GM18870 (cell line): ENCODE data around the gene CNOT4.
"Not testable (repeated sequence)": the region's sequence is repeated elsewhere in the genome, so short reads cannot be mapped to it uniquely, and the experiment has no call there.

Experiments used
- ATAC-seq: cut with Tn5 transposase; IDR thresholded peaks from one replicate; pipeline ENCODE4 v1.9.1; 2021; ENCODE audit warnings: moderate library complexity; ENCODE audit not compliant: unreplicated experiment

The CNOT4 gene

DNA sequence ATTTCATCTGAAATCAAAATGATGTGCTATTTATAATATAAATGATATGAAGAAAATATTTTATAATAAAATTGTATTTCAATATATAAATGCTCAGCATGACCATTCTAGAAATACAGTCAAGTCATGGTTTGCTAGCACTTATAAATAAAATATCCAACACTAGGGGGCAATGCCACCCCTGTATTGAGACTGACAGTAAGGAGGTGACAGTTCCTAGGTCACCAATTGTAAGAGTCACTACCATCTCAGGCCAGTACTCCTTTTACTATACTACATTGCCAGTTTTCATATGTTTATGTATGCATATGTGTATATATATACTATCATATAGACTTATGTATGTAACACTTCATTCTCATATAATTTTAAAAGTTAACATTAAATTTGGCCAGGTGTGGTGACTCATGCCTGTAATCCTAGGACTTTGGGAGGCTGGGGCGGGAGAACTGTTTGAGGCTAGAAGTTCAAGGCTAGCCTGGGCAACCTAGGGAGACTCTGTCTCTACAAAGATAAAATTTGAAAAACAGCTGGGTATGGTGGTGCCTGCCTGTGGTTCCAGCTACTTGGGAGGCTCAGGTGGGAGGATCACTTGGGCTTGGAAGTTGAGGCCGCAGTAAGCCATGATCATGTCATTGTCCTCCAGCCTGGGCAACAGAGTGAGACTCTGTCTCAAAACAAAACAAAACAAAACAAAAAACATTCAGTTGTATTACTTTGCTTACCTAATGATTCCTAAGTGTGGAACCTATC, 2.4 kb upstream of the CNOT4 start:
- peak; percentile 33 for ATAC-seq

DNA sequence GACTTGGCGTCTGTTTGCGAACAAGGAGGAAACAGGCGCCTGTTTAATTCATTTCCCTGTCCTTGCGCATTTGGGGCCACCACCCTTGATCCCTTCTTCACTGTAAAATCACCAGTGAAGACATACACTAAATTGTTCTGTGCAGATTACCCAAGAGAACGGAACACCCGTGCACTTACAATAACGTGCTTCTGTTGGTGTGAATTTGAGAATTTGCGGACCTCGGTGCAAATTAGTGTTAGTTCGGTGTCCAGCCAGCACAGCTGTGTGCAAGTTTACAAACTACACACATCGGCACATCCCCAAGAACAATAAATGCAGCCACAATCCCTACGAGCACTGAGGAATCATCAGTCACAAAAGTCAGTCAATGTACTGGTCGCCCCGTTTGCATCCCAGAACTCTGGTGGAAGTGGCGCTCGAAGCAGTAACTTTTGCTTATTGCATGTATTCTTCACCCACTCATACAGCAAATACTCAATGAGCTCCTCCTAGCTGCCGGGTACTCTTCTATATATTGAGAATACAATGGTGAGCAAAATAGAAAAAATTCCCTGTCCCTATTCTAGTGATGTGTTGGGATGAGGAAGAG, 786 bp upstream of the CNOT4 start:
- ATAC-seq: no peak

DNA sequence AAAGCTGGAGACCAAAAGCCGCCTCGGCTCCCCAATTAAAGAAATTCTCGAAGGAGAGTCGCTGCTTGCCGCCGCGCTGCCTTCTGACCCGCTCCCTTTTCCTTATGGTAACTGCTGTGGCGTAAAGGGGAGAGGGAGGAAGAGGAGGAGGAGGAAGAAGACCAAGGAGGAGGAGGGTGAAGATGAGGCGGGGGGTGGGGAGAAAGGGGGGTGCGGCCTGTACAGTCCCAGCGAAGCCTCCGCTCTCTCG, 388 bp downstream of the CNOT4 start:
- ATAC-seq: no peak

DNA sequence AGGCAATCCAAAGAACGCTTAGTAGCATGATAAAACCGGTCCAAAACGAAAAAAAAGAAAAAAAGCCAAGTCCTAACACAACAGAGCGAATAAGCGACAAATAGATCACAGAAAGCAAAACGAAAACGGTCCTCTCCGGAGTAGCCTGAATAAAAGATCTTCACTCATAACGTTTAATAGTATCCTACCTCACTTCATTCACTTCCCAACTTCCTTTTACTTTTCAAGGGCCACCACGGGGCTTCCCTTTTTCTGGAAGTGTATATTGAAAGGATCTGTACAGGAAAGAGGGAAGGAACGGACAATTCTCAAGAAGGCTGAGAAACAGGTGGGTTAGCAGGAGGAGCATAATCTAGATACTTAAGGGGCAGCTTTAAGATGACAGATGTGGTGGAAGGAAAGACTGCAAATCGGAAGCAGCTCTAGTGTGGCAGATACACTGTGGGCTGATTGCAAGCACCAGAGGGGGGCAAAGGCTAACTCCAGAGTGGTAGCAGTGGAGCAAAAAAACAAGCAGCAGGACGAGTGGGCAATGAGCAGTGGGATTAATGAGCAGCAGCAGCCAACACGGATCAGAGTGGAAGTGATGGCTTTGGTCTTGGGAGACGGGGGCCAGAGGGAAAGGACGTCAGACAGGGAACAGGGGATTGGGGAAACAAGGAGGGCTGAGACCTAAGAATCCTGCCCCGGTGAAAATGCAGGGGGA, 866 bp downstream of the CNOT4 start:
- peak; percentile 37 for ATAC-seq

DNA sequence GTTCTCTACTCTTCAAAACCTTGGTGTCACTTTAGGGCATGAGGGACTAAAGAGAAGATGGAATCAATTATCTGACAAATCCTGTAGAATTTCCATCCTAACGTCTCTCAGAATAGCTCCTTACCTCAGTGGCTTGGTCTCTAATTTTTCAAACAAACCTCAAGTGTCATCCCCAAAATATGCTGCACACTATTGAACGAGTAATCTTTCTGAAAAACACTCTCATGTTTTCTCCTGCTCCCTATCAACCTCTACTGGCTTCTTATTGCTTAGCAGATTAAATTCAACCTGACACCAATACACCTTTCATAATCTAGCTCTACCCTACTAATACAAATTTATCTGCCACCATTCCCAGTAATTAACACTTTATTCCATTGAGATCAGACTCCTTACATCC, 8.5 kb downstream of the CNOT4 start:
- ATAC-seq: no peak

DNA sequence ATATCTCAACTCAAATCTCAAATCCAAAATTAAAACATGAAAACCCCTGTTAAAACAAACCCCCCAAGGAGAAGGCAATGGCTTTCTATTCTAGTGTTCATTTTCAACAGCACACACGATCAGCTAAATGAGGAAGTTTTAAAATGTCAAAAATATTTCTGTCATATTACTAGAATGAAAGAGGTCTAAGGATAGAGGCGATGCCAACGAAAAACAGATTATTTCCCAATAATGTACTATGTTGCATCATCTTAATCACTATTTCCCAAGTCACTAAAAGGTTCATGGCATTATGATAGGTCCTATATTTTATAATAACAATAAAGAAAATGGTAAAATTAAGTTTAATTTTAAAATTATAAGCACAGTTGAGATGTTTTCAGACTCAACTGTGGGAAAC, 10.1 kb downstream of the CNOT4 start:
- no peak for ATAC-seq

DNA sequence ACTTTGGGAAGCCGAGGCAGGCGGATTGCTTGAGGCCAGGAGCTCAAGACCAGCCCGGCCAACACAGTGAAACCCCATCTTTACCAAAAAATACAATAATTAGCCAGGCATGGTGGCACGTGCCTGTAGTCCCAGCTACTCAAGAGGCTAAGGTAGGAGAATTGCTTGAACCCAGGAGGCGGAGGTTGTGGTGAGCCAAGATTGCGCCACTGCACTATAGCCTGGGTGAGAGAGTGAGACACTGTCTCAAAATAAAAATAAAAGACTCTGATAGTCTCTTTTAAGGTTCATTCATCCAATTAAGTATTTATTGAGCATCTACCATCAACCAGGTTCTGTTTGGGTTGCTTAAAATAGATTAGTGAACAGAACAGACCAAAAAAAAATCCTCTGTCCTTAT, 12.7 kb downstream of the CNOT4 start:
- ATAC-seq: not testable (repeated sequence)

DNA sequence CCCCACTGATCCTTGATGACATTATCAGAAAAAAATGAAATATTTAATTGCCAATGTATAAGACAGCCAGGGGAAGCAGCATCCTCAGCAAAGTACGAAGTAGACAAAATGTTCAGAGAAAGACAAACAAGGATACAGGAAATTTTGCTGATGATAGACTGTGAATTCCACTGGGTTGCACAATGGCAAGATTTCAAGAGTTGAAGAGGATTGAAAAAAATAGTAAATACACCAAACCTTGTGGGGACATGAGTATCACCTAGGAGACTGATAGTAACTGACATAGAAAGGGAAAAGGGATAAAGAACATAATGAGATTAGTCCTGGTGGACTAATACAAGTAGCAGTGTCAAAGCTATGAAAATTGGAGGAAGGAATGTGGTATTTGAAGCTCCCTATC, 16.5 kb downstream of the CNOT4 start:
- no peak for ATAC-seq

DNA sequence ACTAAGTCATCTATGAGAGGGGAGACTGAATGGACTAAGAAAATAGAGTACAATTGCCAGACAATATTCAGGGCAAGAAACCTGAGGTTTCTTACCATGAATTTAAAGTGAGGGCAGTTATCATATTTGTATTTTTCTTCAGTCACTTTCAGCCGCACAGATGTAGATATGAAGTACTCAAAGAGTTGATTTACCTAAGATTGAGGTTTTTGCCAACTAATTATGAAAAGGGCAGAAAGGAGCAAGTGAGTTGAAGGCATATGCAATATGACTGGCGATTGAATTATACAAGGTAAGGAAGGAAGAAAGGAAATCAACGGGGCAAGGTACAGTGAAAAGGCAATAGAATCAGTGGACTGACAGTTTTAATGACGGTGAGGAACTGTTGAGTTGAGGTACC, 17.8 kb downstream of the CNOT4 start:
- no peak for ATAC-seq

DNA sequence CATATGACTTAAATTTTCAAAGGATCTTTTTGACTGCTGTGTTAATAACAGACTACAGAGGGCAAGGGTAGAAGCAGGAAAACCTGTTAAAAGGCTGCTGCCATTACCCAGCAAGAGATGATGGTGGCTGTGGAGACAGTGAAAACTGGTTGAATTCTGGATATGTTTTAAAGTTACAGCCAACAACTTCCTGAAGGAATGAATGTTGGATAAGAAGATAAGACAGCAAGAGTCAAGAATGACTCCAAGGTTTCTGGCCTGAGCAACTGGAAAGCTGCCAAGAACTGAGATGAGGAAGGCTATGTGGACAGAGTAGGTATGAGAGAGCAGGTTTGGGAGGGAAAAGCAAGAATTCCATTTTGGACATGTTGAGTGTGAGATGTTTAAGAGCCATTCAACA, 19.1 kb downstream of the CNOT4 start:
- ATAC-seq: no peak

DNA sequence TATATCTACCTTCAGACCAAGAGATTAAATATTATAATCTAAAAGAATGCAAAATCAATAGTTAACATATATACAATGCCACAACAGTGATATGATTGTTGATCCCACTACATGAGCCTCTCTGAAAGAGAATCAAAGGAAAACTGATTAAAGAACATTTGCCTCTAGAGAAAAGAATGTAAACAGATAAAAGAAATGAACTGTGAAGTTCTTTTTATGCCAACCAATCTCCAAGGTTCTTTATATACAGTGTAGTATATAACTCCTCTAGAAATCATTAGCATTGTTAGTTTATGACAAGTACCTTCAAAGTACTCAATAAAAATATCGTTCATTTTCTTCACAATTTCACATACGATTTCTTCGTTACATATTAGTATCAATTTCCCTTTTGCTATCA, 20.1 kb downstream of the CNOT4 start:
- ATAC-seq: no peak

DNA sequence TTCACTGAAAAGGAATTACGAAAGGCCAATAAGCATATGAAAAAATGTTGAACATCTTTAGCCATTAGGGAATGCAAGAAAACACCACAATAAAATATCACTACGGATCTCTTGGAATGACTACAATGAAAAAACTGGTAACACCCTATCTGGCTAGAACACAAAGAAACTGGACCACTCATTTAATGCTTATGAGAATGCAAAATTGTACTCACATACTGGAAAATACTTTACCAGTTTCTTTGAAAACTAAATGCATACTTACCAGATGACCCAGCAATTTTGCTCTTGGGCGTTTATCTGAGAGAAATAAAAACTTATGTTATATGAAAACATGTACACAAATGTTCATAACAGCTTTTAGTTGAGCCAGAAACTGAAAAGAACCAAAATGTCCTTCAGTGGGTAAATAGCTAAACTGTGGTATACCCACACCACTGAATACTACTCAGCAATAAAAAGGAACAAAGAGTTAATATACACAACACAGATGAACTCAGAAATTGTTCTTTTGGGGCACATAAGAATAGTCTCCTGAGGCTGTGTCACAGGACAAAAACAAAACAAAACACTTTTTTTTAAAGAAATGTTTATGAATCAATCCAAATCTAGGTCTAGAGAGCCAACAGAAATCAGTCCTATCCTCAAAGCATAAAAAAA, 23.5 kb downstream of the CNOT4 start:
- no peak for ATAC-seq

DNA sequence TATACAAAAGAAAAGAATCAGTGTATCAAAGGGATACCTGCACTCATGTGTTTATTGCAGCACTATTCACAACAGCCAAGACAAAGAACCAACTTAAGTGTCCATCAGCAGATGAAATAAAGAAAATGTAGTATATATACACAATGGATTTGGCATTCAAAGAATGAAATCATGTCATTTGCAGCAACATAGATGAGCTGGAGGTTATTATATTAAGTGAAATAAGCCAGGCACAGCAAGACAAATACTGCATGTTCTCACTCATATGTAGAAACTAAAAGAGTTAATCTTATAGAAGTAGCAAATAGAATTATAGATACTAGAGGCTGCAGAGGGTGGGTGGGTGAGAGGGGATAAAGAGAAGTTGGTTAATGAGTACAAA, 28.3 kb downstream of the CNOT4 start:
- no peak for ATAC-seq

DNA sequence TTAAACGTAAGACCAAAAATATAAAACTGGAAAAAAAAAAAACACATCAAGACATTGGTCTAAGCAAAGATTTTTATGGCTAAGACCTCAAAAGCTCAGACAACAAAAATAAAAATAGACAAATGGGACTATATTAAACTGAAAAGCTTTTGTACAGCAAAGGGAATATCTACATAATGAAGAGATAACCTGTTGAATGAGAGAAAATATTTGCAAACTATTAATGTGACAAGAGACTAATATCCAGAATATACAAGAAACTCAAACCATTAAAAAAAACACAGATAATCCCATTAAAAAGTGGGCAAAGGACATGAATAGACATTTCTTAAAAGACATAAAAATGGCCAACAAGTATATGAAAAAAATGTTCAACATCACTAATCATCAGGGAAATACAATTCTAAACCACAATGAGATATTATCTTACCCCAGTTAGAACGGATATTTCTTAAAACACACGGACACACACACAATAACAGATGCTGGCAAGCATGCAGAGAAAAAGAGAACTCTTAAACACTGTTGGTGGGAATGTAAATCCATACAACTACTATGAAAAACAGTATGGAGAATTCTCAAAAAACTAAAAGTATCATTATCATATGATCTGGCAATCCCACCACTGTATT, 28.8 kb downstream of the CNOT4 start:
- no peak for ATAC-seq

DNA sequence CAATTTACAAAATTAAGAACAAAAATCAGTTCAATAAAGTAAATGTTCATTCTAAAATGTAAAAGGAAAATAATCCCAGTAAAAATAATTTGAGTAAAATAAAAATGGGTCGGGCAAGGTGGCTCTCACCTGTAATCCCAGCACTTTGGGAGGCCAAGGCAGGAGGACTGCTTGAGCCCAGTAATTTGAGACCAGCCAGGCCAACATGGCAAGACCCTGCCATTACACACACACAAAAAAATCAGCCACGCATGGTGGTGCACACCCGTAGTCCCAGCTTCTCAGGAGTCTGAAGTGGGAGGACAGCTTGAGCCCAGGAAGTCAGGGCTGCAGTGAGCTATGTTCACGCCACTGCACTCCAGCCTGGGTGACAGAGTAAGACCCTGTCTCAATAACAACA, 34.4 kb downstream of the CNOT4 start:
- ATAC-seq: no peak

DNA sequence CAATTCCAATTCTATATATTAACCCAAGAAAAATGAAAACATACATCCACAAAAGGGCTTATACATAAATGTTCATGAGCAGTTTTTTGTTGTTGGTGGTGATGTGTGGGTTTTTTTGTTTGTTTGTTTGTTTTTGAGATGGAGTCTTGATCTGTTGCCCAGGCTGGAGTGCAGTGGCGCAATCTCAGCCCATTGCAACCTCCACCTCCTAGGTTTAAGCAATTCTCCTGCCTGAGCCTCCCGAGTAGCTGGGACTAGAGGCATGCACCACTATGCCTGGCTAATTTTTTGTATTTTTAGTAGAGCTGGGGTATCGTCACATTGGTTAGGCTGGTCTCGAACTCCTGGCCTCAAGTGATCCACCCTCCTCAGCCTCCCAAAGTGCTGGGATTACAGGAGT, 40.2 kb downstream of the CNOT4 start:
- ATAC-seq: not testable (repeated sequence)

DNA sequence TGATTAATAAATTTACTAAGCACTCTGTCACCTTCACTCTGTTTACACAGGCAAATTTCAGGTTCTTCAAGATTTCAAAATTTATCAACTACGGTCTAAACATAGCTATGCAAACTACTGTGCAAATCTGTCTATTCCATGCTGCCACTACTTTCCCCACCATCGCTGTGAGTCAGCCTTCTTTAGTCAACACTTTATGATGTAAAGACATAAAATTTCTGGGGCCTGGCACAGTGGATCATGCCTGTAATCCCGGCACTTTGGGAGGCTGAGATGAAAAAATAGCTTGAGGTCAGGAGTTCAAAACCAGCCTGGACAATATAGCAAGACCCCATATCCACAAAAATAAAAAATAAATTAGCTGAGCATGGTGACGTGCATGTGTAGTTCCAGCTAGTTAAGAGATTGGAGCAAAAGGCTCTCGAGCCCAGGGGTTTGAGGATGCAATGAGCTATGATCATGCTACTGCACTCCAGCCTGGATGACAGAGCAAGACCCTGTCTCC, 42.6 kb downstream of the CNOT4 start:
- ATAC-seq: peak; percentile 55

DNA sequence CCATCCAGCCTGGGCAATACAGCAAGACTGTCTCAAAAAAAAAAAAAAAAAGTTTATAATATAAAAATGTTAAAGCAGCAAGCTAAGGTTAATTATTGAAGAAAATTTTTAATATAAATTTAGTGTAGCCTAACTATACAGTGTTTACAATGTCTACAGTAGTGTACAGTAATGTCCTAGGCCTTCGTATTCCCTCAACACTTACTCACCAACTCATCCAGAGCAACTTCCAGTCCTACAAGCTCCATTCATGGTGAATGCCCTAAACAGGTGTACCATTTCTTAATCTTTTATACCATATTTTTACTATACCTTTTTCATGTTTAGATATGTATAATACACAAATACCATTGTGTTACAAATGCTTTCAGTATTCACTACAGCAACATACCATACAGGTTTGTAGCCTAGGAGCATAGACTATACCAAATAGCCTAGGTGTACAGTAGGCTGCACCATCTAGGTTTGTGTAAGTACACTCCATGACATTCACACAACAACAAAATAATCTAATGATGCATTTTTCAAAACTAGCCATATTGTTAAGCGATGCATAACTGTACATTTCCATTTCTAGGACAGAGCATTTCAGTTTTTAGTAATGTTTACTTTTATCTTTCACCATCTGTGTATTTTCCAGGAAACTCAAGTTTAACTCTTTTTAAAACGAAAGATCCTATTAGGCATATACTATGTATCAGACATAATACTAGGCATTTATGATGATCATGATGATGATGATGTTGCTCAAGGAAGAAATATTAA, 43.3 kb downstream of the CNOT4 start:
- peak; percentile 11 for ATAC-seq

DNA sequence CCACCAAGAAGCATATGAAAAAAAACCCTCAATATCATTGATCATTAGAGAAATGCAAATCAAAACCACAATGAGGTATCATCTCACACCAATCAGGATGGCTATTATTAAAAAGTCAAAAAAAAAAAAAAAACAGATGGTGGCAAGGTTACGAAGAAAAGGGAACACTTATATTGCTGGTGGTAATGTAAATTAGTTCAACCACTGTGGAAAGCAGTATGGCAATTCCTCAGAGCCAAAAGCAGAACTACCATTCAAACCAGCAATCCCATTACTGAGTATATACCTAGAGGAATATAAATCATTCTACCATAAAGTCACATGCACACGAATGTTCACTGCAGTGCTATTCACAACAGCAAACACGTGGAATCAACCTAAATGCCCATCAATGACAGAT, 46.0 kb downstream of the CNOT4 start:
- ATAC-seq: no peak

DNA sequence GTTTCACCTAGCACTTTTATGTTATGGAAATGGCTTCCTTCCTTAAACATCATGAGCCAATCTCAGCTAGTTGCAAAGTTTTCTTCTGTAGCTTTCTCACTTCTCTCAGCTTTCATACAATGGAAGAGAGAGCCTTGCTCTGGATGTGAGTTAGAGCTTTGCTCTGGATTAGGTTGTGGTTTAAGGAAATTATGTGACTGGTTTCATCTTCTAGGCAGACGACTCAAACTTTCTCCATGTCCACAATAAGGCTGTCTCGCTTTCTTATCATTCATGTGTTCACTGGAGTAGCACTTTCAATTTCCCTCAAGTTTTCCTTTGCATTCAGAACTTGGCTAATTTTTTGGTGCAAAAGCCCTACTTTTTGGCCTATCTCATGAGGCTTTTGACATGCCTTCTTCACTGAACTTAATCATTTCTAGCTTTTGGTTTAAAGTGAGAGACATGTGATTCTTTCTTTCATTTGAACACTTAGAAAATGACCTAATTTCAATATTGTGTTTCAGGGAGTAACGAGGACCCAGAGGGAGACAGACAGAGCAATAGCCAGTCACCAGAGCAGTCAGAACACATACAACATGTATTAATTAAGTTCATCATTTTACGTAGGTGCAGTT, 49.8 kb downstream of the CNOT4 start:
- ATAC-seq: no peak
